B cell (primary cell): ENCODE measurements around the gene TUNAR.

ENCODE experiments used
- EZH2 ChIP-seq: IDR thresholded peaks from 2 replicates; pipeline ENCODE4 v1.6.1; 2012; ENCODE audit warnings: borderline replicate concordance, low read depth, mild to moderate bottlenecking, moderate library complexity, low read length; ENCODE audit not compliant: insufficient read depth, poor library complexity, severe bottlenecking
- TF ChIP-seq, protein P1 (sequence below): fragments of 200-600 bp; IDR thresholded peaks from one replicate; pipeline ENCODE4 v1.8.0; 2022; ENCODE audit warnings: antibody characterized with exemption, mild to moderate bottlenecking

DNA sequence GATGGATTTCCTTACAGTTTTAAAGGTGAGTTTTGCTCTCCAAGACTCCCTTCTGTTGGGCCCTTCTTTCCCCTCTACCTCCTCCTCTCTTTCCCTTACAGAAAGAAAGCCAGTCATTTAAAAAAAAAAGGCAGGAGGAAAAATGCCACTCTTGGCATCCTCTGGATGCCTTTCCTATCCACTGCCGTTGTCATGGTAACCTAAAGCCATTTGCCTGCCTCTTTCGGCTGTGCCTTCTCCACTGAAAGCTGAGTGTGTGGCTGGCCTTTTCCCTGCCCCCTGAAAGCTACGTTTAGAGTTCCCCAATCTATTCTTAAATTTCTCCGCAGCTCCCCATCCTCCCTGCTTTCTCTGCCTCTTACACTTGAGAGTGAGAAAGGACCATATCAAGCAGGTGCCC, 67.1 kb downstream of the TUNAR start:
- TF ChIP-seq, protein P1, sequence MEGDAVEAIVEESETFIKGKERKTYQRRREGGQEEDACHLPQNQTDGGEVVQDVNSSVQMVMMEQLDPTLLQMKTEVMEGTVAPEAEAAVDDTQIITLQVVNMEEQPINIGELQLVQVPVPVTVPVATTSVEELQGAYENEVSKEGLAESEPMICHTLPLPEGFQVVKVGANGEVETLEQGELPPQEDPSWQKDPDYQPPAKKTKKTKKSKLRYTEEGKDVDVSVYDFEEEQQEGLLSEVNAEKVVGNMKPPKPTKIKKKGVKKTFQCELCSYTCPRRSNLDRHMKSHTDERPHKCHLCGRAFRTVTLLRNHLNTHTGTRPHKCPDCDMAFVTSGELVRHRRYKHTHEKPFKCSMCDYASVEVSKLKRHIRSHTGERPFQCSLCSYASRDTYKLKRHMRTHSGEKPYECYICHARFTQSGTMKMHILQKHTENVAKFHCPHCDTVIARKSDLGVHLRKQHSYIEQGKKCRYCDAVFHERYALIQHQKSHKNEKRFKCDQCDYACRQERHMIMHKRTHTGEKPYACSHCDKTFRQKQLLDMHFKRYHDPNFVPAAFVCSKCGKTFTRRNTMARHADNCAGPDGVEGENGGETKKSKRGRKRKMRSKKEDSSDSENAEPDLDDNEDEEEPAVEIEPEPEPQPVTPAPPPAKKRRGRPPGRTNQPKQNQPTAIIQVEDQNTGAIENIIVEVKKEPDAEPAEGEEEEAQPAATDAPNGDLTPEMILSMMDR = no peak
- no peak for TF ChIP-seq EZH2
